ENCODE results near the gene TCF12.

DNA sequence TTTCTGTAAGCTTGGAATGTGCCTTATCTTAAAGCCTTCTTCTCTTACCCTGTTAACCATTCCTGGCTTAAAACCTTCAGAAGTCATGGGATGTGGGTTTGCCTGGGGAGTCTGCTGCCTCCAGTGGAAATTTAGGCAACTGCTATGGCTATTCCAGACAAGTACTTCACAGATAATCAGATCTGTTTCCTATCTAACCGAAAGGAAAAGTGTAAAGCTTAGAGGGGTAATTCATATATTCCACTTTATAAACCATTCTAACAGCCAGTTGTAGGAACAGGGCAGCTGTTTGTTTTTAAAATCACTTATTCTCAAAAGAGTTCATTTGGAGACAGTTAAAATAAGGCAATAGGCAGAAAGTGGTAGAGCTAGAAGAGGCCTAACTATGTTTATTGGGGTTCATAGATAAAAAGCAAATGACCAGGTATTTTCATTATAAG is 219.9 kb downstream of the TCF12 start:
- TF ChIP-seq POLR2A (IDR thresholded peaks at IDR 0.05) = no peak
- TF ChIP-seq, protein P1, sequence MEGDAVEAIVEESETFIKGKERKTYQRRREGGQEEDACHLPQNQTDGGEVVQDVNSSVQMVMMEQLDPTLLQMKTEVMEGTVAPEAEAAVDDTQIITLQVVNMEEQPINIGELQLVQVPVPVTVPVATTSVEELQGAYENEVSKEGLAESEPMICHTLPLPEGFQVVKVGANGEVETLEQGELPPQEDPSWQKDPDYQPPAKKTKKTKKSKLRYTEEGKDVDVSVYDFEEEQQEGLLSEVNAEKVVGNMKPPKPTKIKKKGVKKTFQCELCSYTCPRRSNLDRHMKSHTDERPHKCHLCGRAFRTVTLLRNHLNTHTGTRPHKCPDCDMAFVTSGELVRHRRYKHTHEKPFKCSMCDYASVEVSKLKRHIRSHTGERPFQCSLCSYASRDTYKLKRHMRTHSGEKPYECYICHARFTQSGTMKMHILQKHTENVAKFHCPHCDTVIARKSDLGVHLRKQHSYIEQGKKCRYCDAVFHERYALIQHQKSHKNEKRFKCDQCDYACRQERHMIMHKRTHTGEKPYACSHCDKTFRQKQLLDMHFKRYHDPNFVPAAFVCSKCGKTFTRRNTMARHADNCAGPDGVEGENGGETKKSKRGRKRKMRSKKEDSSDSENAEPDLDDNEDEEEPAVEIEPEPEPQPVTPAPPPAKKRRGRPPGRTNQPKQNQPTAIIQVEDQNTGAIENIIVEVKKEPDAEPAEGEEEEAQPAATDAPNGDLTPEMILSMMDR (IDR thresholded peaks at IDR 0.05) = peak; percentile 69 to 80 (median 70)

All from transverse colon (tissue), 3 donors.